ENCODE measurements around the gene NDUFS7.
"Not testable (repeated sequence)": the region's sequence is repeated elsewhere in the genome, so short reads cannot be mapped to it uniquely, and the experiment has no call there.

The NDUFS7 gene

DNA sequence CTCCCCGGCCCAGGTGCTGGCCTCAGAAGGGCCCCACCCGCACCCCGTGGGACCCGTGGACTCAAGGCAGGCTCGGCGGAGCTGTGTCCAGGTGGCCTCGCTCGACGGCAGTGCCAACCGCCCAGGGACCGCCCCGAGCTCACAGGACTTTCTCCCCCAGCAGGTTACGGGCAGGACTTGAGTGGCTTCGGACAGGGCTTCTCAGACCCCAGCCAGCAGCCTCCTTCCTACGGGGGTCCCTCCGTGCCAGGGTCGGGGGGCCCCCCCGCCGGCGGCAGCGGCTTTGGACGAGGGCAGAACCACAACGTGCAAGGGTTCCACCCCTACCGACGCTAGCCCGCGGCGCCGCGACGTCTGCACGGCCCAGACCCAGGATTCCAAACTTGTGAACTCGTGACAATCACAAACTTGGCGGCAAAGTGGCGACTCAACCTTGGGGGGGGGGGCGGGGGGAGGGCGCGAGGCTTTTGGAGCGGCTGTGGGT, 50.9 kb downstream of the NDUFS7 start:
- no peak for DNase-seq

DNA sequence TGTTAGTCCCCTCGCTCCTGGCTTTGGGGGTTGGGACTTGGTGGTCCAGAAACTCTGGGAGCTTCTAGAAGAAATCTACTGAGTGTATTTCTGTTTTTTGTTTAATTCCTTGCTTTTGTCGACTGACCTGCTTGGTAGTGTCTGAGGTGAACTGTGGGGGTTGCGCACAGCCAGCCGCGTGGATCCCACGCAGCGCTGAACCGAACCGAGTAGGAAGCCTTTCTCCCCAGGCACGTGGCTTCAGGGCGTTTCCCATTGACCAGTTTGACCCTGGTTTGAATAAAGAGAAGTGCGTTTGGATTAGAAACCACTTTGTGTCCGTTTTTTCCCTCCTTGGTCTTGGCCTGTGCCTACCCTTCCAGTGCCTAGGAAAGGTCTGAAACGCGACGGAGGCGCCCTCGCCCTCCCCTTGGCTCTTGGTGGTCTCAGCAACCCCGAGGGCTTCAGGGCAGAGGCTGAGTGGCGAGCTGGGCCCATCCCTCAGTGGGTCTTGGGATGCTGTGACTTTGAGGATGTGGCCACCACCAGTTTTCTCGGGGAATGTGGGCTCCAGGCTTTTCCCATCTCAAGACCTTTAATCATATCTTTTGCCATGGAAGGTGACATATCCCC, 51.8 kb downstream of the NDUFS7 start:
- no peak for DNase-seq

DNA sequence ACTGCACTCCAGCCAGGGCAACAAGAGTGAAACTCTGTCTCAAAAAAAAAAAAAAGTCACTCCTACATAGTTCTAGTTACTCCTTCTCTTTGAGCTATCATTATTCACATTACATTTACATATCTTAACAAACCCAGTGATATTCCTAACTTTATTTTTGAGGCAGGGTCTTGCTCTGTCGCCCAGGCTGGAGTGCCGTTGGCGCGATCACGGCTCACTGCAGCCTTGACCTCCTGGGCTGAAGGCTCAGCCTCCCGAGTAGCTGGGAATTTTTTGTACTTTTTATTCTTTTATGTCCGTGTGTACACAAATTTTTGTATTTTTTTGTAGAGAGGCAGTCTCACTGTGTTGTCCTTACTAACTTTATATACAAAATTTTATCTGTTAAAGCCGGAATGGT, 53.9 kb downstream of the NDUFS7 start:
- no peak for DNase-seq

DNA sequence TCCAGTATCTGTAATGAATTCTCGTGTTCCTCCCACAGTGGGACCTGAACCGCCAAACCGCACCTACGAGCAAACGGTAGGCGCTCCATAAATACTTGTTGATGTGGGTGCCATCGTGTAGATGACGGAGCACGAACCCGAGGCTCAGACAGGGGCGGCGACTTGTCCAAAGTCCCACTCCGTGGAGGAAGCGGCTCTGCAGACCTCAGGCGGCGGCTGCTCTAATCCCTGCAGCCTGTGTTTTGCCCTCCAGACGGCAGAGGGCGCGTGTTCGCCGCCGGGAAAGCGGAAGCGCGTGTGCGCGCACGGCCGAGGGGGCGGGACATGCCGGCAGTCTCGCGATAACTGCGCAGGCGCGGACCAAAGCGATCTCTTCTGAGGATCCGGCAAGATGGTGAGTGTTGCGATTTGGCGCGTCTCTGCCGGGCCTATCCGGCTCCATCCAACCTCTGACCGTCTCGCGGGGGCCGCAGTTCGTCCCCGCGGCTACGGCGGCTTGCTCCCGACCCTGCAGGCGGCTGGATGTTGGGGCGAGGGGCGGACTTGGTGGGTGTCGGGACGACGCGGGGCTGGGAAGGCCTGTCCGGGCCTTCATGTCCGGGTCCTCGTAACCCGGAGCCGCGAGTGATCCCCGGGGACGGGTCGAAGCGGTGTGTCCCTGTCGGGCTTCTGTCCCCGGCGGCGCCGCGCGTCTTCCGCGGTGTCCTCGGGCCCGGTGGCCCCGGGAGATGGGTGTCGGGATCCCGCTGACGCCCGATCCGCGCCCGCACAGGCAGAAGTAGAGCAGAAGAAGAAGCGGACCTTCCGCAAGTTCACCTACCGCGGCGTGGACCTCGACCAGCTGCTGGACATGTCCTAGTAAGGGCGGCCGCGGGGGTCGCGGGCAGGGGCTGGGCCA, 54.6 kb downstream of the NDUFS7 start, which contains the start of gene RPS15:
TSS of gene RPS15 (plus strand) at position 362 of the 898 bp plus-strand sequence. CDS start at position 392, 30 bp downstream.
- peak; percentile 94 for DNase-seq

DNA sequence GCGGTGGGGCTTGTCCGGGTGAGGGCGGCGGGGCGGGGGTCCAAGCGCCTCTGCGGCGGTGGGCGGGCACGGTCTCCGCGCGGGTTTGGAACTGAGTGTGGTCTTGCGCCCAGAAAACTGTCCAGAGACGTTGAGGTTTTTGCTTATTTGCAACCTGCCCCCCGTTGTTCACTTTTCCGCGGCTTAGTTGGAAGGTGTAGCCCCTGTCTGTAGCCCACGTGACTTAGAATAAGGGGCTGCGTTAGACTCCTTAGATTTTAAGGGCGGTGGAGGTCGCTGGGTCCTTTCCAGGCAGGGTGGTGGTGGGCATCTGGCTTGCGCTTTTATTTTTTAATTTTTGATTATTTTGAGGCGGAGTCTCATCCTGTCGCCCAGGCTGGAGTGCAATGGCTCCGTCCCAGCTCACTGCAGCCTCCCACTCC, 55.2 kb downstream of the NDUFS7 start:
- DNase-seq: no peak

DNA sequence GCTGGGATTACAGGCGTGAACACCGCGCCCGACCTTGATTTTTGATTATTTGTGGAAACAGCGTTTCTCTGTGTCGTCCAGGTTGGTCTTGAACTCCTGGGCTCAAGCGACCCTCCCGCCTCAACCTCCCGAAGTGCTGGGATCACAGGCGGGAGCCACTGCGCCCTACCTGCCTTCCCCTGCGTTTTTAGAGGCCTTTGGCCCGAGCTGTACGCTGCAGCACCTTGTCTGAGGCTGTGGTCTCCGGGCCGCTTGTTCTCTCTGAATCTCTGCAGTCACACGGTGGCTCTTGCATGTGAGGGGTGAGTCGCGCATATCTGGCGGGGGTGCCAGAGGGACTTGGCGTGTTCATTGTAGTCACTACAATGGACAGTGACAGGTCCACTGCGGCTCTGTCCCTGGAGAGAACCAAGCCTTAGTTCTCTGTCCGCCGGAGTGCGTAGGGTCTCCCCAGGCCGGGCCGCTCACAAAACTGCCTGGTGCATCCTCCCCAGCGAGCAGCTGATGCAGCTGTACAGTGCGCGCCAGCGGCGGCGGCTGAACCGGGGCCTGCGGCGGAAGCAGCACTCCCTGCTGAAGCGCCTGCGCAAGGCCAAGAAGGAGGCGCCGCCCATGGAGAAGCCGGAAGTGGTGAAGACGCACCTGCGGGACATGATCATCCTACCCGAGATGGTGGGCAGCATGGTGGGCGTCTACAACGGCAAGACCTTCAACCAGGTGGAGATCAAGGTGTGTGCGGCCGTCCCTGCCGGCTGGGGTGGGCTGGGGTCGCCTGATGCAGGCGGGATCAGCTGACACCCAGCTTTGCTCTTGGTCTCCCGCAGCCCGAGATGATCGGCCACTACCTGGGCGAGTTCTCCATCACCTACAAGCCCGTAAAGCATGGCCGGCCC, 56.1 kb downstream of the NDUFS7 start:
- DNase-seq: not testable (repeated sequence)

DNA sequence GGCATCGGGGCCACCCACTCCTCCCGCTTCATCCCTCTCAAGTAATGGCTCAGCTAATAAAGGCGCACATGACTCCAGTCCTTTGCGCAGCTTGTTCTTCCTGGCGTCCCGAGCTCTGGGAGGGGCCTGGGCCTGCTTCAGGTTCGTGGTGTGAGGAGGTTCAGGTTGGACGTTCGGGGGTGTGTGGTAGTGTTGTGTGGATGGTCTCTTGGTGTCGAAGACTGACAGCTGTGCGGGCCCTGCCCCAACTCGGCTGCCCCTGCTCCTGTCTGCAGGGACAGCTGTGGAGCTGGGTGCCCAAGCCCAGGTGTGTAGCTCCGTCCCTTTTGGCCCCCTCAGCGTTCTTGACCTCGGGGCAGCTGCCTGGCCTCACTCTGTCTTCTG, 56.7 kb downstream of the NDUFS7 start:
- no peak for DNase-seq

DNA sequence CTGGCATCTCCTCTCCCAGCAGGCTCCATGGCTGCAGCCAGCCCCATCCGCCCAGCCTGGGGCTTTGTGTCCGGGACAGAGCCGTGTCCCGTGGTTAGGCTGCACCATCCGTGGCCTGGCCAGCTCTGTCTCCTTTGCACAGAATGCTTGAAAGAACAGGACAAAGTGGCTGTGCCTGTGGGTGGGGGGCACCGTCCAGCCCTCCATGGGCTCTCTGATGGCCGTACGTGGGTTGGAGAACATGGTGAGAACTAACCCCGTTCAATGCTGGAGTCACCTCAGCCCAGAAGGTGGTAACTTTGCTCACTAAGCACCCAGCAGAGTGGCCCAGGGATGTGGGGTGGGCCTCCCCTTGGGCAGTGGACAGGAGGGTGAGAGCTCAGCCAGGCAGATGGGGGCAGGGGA, 57.3 kb downstream of the NDUFS7 start:
- DNase-seq: no peak

DNA sequence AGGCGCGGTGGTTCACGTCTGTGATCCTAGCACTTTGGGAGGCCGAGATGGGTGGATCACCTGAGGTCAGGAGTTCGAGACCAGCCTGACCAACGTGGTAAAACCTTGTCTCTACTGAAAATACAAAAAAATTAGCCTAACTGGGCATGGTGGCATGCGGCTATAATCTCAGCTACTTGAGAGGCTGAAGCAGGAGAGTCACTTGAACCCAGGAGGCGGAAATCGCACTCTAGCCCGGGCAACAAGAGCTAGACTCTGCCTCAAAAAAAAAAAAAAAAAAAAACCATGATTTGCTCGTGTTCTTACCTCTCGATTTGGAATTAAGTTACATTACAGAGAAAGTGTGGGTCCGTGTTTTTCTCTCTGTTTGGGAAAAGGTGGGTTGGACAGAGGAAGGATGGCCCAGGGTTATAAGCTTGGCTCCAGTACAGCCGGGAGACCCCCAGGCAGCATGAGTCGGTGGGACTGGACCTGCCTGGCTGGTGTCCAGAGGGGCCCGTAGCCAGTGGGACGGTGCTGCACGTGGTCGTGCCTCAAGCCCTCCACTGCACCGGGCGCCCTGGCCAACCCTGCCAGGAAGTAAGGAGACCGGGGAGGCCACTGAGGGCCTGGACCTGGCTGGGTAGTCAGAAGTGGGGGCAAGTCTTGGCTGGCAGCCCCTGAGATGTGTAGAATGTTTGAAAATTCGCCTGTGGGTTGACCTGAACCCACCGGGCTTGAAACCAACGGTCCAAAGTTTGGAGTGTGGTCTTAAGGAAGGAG, 58.2 kb downstream of the NDUFS7 start:
- DNase-seq: no peak

All from midbrain (tissue), 1 donor.